OCI-LY1 (cell line): ENCODE results near the gene ANKRD27.

Experiments
- CTCF ChIP-seq: fragments of 200-600 bp; sonication (generic), shearing (Covaris generic); IDR thresholded peaks from 2 replicates; pipeline ENCODE4 v1.5.1; 2017; ENCODE audit warnings: mild to moderate bottlenecking, antibody characterized with exemption, low read length, moderate library complexity, mixed read lengths
- EZH2 ChIP-seq: fragments of 200-600 bp; sonication (generic), shearing (Covaris generic); IDR thresholded peaks from 2 replicates; pipeline ENCODE4 v1.8.0; 2017; ENCODE audit warnings: borderline replicate concordance, mixed run types, mild to moderate bottlenecking, antibody characterized with exemption, low read length, moderate library complexity, mixed read lengths

GRCh38 chr19:32711747-32712146 lies 36.8 kb upstream of the ANKRD27 start:
- TF ChIP-seq CTCF (no peak), EZH2 (no peak)
